B cell (primary cell): ENCODE data around the gene PTPRN2. TPM values are rescaled to one million over a fixed set of nuclear protein-coding genes. Genes with fewer than 3 reads are reported as not detected.
"Not testable (repeated sequence)": the region's sequence is repeated elsewhere in the genome, so short reads cannot be mapped to it uniquely, and the experiment has no call there.

Source experiments
- ATAC-seq: fragments of 200-7000 bp; cut with Tn5 transposase; one replicate; pipeline ENCODE4 v1.10.0; 2021; ENCODE audit warnings: low read depth, mild to moderate bottlenecking, moderate number of reproducible peaks, moderate library complexity
- CTCF ChIA-PET: fragments of 350-600 bp; sonication (Branson Sonifier 250); formaldehyde crosslinking; loops from one replicate; lab custom pipeline; 2021; ENCODE audit warnings: antibody characterized with exemption, inconsistent platforms; lab: Charles Lee
- POLR2A ChIA-PET: fragments of 350-600 bp; sonication (Branson Sonifier 250); formaldehyde crosslinking; loops from one replicate; lab custom pipeline; 2021; ENCODE audit warnings: antibody characterized with exemption; lab: Charles Lee
- DNase-seq: peaks from one replicate; pipeline ENCODE4 v3.0.0; 2013
- H2AFZ ChIP-seq: 2 replicates; pipeline ENCODE4 v1.6.1; 2012; ENCODE audit warnings: mild to moderate bottlenecking, low read depth, low read length; ENCODE audit not compliant: insufficient read depth, poor library complexity, severe bottlenecking
- H3K27ac ChIP-seq, 2 donors: 1 replicate in 1 of 2; 2 replicates in 1 of 2; pipeline ENCODE4 v1.5.1; 2012 to 2013; ENCODE audit warnings: low read length in 2 of 2, mild to moderate bottlenecking in 2 of 2, moderate library complexity in 1 of 2
- H3K27me3 ChIP-seq, 4 experiments: fragments of 200-600 bp in 1 of 4; sonication (generic) in 1 of 4; replicated peaks in 1 of 4; 1 replicate in 2 of 4; 2 replicates in 2 of 4; pipeline versions ENCODE4 v1.6.1 to v1.7.0; 2013 to 2016; ENCODE audit warnings: low read length in 3 of 4, mild to moderate bottlenecking in 2 of 4, mixed read lengths in 1 of 4, moderate library complexity in 1 of 4; ENCODE audit not compliant: insufficient read depth in 4 of 4, control insufficient read depth in 3 of 4; ENCODE audit errors: control extremely low read depth in 1 of 4
- H3K36me3 ChIP-seq, 2 experiments: replicated peaks in 1 of 2; 1 replicate in 1 of 2; 2 replicates in 1 of 2; pipeline versions ENCODE4 v1.6.1 to v1.7.1; 2013; ENCODE audit warnings: low read length in 1 of 2; ENCODE audit not compliant: insufficient read depth in 2 of 2, control insufficient read depth in 1 of 2; ENCODE audit errors: control extremely low read depth in 1 of 2, extremely low read depth in 1 of 2
- H3K4me1 ChIP-seq, 2 donors: fragments of 200-600 bp in 1 of 2; sonication (generic) in 1 of 2; 1 replicate in 1 of 2; 2 replicates in 1 of 2; pipeline versions ENCODE4 v1.5.1 to v1.6.1; 2013 to 2017; ENCODE audit warnings: low read length in 2 of 2; ENCODE audit not compliant: control insufficient read depth in 2 of 2, insufficient read depth in 2 of 2
- H3K4me2 ChIP-seq: replicated peaks from 2 replicates; pipeline ENCODE3; 2012; ENCODE audit warnings: mild to moderate bottlenecking, low read depth, low read length; ENCODE audit not compliant: poor library complexity, severe bottlenecking
- H3K4me3 ChIP-seq, 5 experiments: fragments of 200-600 bp in 1 of 5; sonication (generic) in 1 of 5; 1 replicate in 3 of 5; 2 replicates in 2 of 5; pipeline versions ENCODE4 v1.5.1 to v1.7.0; 2011 to 2016; ENCODE audit warnings: low read length in 4 of 5, mild to moderate bottlenecking in 4 of 5, low read depth in 2 of 5, control low read depth in 1 of 5, moderate library complexity in 1 of 5; ENCODE audit not compliant: insufficient read depth in 1 of 5; ENCODE audit errors: control extremely low read depth in 1 of 5, extremely low read depth in 1 of 5
- H3K79me2 ChIP-seq: fragments of 200-600 bp; sonication (generic); one replicate; pipeline ENCODE4 v1.6.0; 2016; ENCODE audit warnings: low read length; ENCODE audit not compliant: control insufficient read depth, insufficient read depth
- H3K9ac ChIP-seq: fragments of 200-600 bp; sonication (generic); 2 replicates; pipeline ENCODE4 v1.6.1; 2017; ENCODE audit warnings: mild to moderate bottlenecking, low read length, moderate library complexity
- H3K9me3 ChIP-seq, 3 donors: one replicate each; pipeline versions ENCODE4 v1.6.1 to v1.7.1; 2013; ENCODE audit warnings: low read length in 2 of 3; ENCODE audit not compliant: control insufficient read depth in 2 of 3, insufficient read depth in 1 of 3; ENCODE audit errors: control extremely low read depth in 1 of 3
- H4K20me1 ChIP-seq: 2 replicates; pipeline ENCODE4 v1.6.0; 2012; ENCODE audit warnings: mild to moderate bottlenecking, low read length; ENCODE audit not compliant: insufficient read depth, control insufficient read depth, poor library complexity, severe bottlenecking
- H3K27ac Mint-ChIP-seq: one replicate; pipeline ENCODE4 v1.8.0; 2021; ENCODE audit warnings: mixed read lengths
- H3K27me3 Mint-ChIP-seq: one replicate; pipeline ENCODE4 v1.8.0; 2021; ENCODE audit warnings: mixed read lengths
- H3K4me1 Mint-ChIP-seq: one replicate; pipeline ENCODE4 v1.8.0; 2021; ENCODE audit warnings: mixed read lengths
- H3K4me3 Mint-ChIP-seq: one replicate; pipeline ENCODE4 v1.8.0; 2021; ENCODE audit warnings: mixed read lengths
- H3K9me3 Mint-ChIP-seq: one replicate; pipeline ENCODE4 v1.8.0; 2022; ENCODE audit warnings: mixed read lengths; ENCODE audit not compliant: insufficient read depth
- EZH2 ChIP-seq: IDR thresholded peaks from 2 replicates; pipeline ENCODE4 v1.6.1; 2012; ENCODE audit warnings: borderline replicate concordance, low read depth, mild to moderate bottlenecking, moderate library complexity, low read length; ENCODE audit not compliant: insufficient read depth, poor library complexity, severe bottlenecking
- WGBS: methylation state at CpG from one replicate; pipeline ENCODE4 v1.1.5; 2013; ENCODE audit warnings: missing lambda C conversion rate; ENCODE audit not compliant: insufficient coverage; 5-methylcytosine and 5-hydroxymethylcytosine counted together
- intact Hi-C: fragments of 100-400 bp; cut with micrococcal nuclease; formaldehyde crosslinking; loops from one replicate; pipeline ENCODE4 v1.10.0; 2022
- polyA plus RNA-seq: library from polyadenylated mRNA; depleted of rRNA; stranded (reverse); fragments of >200 nt; gene quantifications from 2 replicates; pipeline ENCODE4 v1.2.3, GENCODE V29; 2012
- total RNA-seq, 2 donors: library from RNA; stranded (reverse); fragments of 120-200 nt in 1 of 2; gene quantifications; 1 replicate in 1 of 2; 2 replicates in 1 of 2; pipeline versions ENCODE4 v1.2.3 to v1.2.4, GENCODE V29; 2013 to 2022
- TF ChIP-seq, protein P1 (sequence below): fragments of 200-600 bp; IDR thresholded peaks from one replicate; pipeline ENCODE4 v1.8.0; 2022; ENCODE audit warnings: antibody characterized with exemption, mild to moderate bottlenecking

PTPRN2 gene
- total and polyA plus RNA-seq, 2 donors (not counting 1 experiment from before 2014, with no cell fraction given) = 2.0 to 5.0 TPM

DNA sequence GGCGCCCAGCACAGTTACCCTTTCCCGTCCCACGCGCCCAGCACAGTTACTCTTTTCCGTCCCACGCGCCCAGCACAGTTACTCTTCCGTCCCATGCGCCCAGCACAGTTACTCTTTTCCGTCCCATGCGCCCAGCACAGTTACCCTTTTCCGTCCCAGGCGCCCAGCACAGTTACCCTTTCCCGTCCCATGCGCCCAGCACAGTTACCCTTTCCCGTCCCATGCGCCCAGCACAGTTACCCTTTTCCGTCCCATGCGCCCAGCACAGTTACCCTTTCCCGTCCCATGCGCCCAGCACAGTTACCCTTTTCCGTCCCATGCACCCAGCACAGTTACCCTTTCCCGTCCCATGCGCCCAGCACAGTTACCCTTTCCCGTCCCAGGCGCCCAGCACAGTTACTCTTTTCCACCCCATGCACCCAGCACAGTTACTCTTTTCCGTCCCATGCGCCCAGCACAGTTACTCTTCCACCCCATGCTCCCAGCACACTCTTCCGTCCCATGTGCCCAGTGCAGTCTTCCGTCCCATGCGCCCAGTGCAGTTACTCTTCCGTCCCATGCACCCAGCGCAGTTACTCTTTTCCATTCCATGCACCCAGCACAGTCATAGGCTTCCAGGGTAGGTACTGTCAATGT lies 853.7 kb downstream of the PTPRN2 start:
- H3K9me3 Mint-ChIP-seq, H3K27me3 ChIP-seq, H3K79me2 ChIP-seq, H4K20me1 ChIP-seq, DNase-seq, H3K4me1 Mint-ChIP-seq, ATAC-seq, H3K9ac ChIP-seq, H3K27ac Mint-ChIP-seq, H3K36me3 ChIP-seq, H2AFZ ChIP-seq, intact Hi-C loops, H3K27ac ChIP-seq, H3K4me3 Mint-ChIP-seq, CTCF ChIA-PET, H3K4me2 ChIP-seq, H3K4me1 ChIP-seq, POLR2A ChIA-PET, H3K27me3 Mint-ChIP-seq, H3K4me3 ChIP-seq: not testable (repeated sequence)
- peaks cover 0 to 17% (median 0%) of the 10 kb centered on the region in 3 donors for H3K9me3 ChIP-seq
- WGBS = 98% methylated on average over 29 of the region's 33 CpGs

GRCh38 chr7:157731126-157731525 lies 856.5 kb downstream of the PTPRN2 start:
- H3K27me3 ChIP-seq = no peaks in the 10 kb centered on the region
- 77% methylated on average over 10 of the region's 13 CpGs for WGBS
- no peaks in the 10 kb centered on the region for H3K27me3 Mint-ChIP-seq
- ChIA-PET CTCF (no interaction called here), POLR2A (no interaction called here)
- H3K27ac Mint-ChIP-seq = no peak overlapping the region
- no peaks in the 10 kb centered on the region for H3K36me3 ChIP-seq
- no peak for ATAC-seq
- H3K4me3 ChIP-seq = no peak overlapping the region
- H3K9ac ChIP-seq = no peak overlapping the region
- H4K20me1 ChIP-seq = no peaks in the 10 kb centered on the region
- no peaks in the 10 kb centered on the region for H3K9me3 Mint-ChIP-seq
- H3K4me1 ChIP-seq = no peaks in the 10 kb centered on the region
- no peak for TF ChIP-seq EZH2
- TF ChIP-seq, protein P1, sequence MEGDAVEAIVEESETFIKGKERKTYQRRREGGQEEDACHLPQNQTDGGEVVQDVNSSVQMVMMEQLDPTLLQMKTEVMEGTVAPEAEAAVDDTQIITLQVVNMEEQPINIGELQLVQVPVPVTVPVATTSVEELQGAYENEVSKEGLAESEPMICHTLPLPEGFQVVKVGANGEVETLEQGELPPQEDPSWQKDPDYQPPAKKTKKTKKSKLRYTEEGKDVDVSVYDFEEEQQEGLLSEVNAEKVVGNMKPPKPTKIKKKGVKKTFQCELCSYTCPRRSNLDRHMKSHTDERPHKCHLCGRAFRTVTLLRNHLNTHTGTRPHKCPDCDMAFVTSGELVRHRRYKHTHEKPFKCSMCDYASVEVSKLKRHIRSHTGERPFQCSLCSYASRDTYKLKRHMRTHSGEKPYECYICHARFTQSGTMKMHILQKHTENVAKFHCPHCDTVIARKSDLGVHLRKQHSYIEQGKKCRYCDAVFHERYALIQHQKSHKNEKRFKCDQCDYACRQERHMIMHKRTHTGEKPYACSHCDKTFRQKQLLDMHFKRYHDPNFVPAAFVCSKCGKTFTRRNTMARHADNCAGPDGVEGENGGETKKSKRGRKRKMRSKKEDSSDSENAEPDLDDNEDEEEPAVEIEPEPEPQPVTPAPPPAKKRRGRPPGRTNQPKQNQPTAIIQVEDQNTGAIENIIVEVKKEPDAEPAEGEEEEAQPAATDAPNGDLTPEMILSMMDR = no peak
- intact Hi-C loops = no loop called here
- H3K27ac ChIP-seq = no peak overlapping the region
- H3K9me3 ChIP-seq = peaks cover 0 to 17% (median 0%) of the 10 kb centered on the region in 3 donors
- H3K79me2 ChIP-seq = no peaks in the 10 kb centered on the region
- no peak for DNase-seq
- H3K4me3 Mint-ChIP-seq = no peak overlapping the region
- no peaks in the 10 kb centered on the region for H3K4me1 Mint-ChIP-seq
- no peak overlapping the region for H3K4me2 ChIP-seq
- no peak overlapping the region for H2AFZ ChIP-seq
